Fibroblast of skin of right biceps (primary cell): ENCODE measurements around the gene POLD1.
"Not testable (repeated sequence)": the region's sequence is repeated elsewhere in the genome, so short reads cannot be mapped to it uniquely, and the experiment has no call there.

Experiments
- DNase-seq: peaks from one replicate; pipeline ENCODE4 v3.0.0-alpha.2; 2013

POLD1 gene

GRCh38 chr19:50368649-50369570 lies 15.2 kb upstream of the POLD1 start:
- DNase-seq = peak; percentile 87

GRCh38 chr19:50371914-50372475 lies 12.2 kb upstream of the POLD1 start:
- no peak for DNase-seq

GRCh38 chr19:50376166-50377050 lies 7.7 kb upstream of the POLD1 start, which contains the start of gene NR1H2:
Gene NR1H2 (plus strand): TSS chr19:50376457. CDS start chr19:50377606, 1,149 bp downstream.
- peak; percentile 98 for DNase-seq

GRCh38 chr19:50377051-50377461 lies 7.1 kb upstream of the POLD1 start:
- no peak for DNase-seq

GRCh38 chr19:50377517-50377916 lies 6.6 kb upstream of the POLD1 start:
- no peak for DNase-seq

- DNase-seq = no peak
Measured at GRCh38 chr19:50378169-50378862, 5.8 kb upstream of the POLD1 start.

- DNase-seq = no peak
Measured at GRCh38 chr19:50378863-50379236, 5.3 kb upstream of the POLD1 start.

- no peak for DNase-seq
Measured at GRCh38 chr19:50379602-50380001, 4.5 kb upstream of the POLD1 start.

GRCh38 chr19:50380137-50380536 lies 4.0 kb upstream of the POLD1 start:
- no peak for DNase-seq

- DNase-seq = no peak
Measured at GRCh38 chr19:50380751-50381151, 3.4 kb upstream of the POLD1 start.

- DNase-seq = no peak
Measured at GRCh38 chr19:50381881-50382729, 2.0 kb upstream of the POLD1 start.

- peak; percentile 24 for DNase-seq
Measured at GRCh38 chr19:50383001-50383851, 921 bp upstream of the POLD1 start.

GRCh38 chr19:50384685-50385535 lies 763 bp downstream of the POLD1 start:
- peak; percentile 24 for DNase-seq

GRCh38 chr19:50387176-50387867 lies 3.2 kb downstream of the POLD1 start:
- DNase-seq = peak; percentile 25

- no peak for DNase-seq
Measured at GRCh38 chr19:50387868-50388245, 3.7 kb downstream of the POLD1 start.

GRCh38 chr19:50390295-50390694 lies 6.1 kb downstream of the POLD1 start:
- not testable (repeated sequence) for DNase-seq

- DNase-seq = not testable (repeated sequence)
Measured at GRCh38 chr19:50390952-50391351, 6.8 kb downstream of the POLD1 start.

- no peak for DNase-seq
Measured at GRCh38 chr19:50392759-50393158, 8.6 kb downstream of the POLD1 start.

- no peak for DNase-seq
Measured at GRCh38 chr19:50393589-50393988, 9.4 kb downstream of the POLD1 start.
